Activated T-cell treated with anti-CD3 and anti-CD28 coated beads for 48 hours (primary cell): ENCODE results near the gene CFHR4.
"Not testable (repeated sequence)": the region's sequence is repeated elsewhere in the genome, so short reads cannot be mapped to it uniquely, and the experiment has no call there.

Experiments used
- DNase-seq: peaks from one replicate; pipeline ENCODE4 v3.0.0-alpha.2; 2020; ENCODE audit warnings: low read depth

The CFHR4 gene

GRCh38 chr1:196941474-196941873 lies 53.6 kb downstream of the CFHR4 start:
- DNase-seq: not testable (repeated sequence)

- not testable (repeated sequence) for DNase-seq
These were observed 55.7 kb downstream of the CFHR4 start, which contains the start of gene CFHR2 for GRCh38 chr1:196943568-196943967. Gene CFHR2, plus strand, starts transcription at chr1:196943738. Its CDS starts 143 bp downstream, at chr1:196943881.

GRCh38 chr1:196951711-196952394 lies 64.0 kb downstream of the CFHR4 start:
- DNase-seq: no peak

DNA sequence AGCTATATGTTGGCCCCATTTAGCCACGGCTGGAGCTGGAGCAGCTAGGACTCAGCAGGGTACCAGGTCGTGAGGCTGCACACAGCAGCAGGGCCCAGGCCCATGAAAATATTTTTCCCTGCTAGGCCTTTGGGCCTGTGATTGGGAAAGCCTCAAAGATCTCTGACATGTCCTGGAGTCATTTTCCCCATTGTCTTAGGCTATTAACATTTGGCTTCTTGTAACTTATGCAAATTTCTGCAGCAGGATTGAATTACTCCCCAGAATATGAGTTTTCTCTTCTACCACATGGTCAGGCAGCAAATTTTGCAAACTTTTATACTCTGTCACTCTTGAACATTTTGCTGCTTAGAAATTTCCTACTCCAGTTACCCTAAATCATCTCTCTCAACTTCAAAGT lies 66.9 kb downstream of the CFHR4 start:
- DNase-seq: no peak

GRCh38 chr1:196955926-196956325 lies 68.1 kb downstream of the CFHR4 start:
- no peak for DNase-seq

GRCh38 chr1:196960854-196961253 lies 73.0 kb downstream of the CFHR4 start:
- DNase-seq: no peak
